ENCODE data around the gene HAVCR2. TPM values are rescaled to one million over a fixed set of nuclear protein-coding genes. Genes with fewer than 3 reads are reported as not detected.

The HAVCR2 gene
- total and polyA plus RNA-seq, 4 donors = 1.4 to 9.4 (median 4.4) TPM

GRCh38 chr5:157051604-157052245 is 57.1 kb downstream of the HAVCR2 start:
- Histone ChIP-seq H3K4me1 (ENCODE audit: control insufficient read depth in 4 of 4, insufficient read depth in 4 of 4, low read length in 3 of 4) (no peaks in the 10 kb centered on the region), H3K4me3 (ENCODE audit: low read depth in 1 of 3, low read length in 3 of 3) (no peak overlapping the region), H3K27ac (ENCODE audit: low read depth in 1 of 2, low read length in 2 of 2) (no peak overlapping the region), H3K9ac (ENCODE audit: low read depth in 1 of 2, low read length in 2 of 2) (no peak overlapping the region), H3K36me3 (ENCODE audit: control insufficient read depth in 4 of 4, insufficient read depth in 3 of 4, low read depth in 1 of 4, low read length in 3 of 4) (no peaks in the 10 kb centered on the region), H3K27me3 (ENCODE audit: control insufficient read depth in 4 of 4, insufficient read depth in 4 of 4, low read length in 3 of 4) (no peaks in the 10 kb centered on the region), H3K9me3 (ENCODE audit: control insufficient read depth in 4 of 4, low read length in 3 of 4) (no peaks in the 10 kb centered on the region)
- no peak for DNase-seq (ENCODE audit: low spot score)
- TF ChIP-seq GABPA (IDR thresholded peaks at IDR 0.05 in 1 of 2, conservative IDR thresholded peaks at IDR 0.05 in 1 of 2) (no peak), NR2F2 (IDR thresholded peaks at IDR 0.05) (no peak), HNF4A (conservative IDR thresholded peaks at IDR 0.05) (no peak), EGR1 (IDR thresholded peaks at IDR 0.05; ENCODE audit: low read depth in 2 of 2) (no peak)
- 74% methylated on average over 7 of the region's 7 CpGs for WGBS

- Histone ChIP-seq H3K4me1 (ENCODE audit: control insufficient read depth in 4 of 4, insufficient read depth in 4 of 4, low read length in 3 of 4) (no peaks in the 10 kb centered on the region), H3K36me3 (ENCODE audit: control insufficient read depth in 4 of 4, insufficient read depth in 3 of 4, low read depth in 1 of 4, low read length in 3 of 4) (no peaks in the 10 kb centered on the region), H3K4me3 (ENCODE audit: low read depth in 1 of 3, low read length in 3 of 3) (no peak overlapping the region), H3K9me3 (ENCODE audit: control insufficient read depth in 4 of 4, low read length in 3 of 4) (no peaks in the 10 kb centered on the region), H3K27me3 (ENCODE audit: control insufficient read depth in 4 of 4, insufficient read depth in 4 of 4, low read length in 3 of 4) (no peaks in the 10 kb centered on the region), H3K27ac (ENCODE audit: low read depth in 1 of 2, low read length in 2 of 2) (no peak overlapping the region), H3K9ac (ENCODE audit: low read depth in 1 of 2, low read length in 2 of 2) (no peak overlapping the region)
- no peak for DNase-seq (ENCODE audit: low spot score)
- TF ChIP-seq HNF4G (IDR thresholded peaks at IDR 0.05) (no peak), TAF1 (conservative IDR thresholded peaks at IDR 0.05) (no peak), HNF4A (conservative IDR thresholded peaks at IDR 0.05) (no peak), ATF3 (IDR thresholded peaks at IDR 0.05) (no peak), SP1 (IDR thresholded peaks at IDR 0.05) (no peak), JUND (IDR thresholded peaks at IDR 0.05) (no peak), NR2F2 (IDR thresholded peaks at IDR 0.05) (no peak), RXRA (IDR thresholded peaks at IDR 0.05) (no peak), MAX (IDR thresholded peaks at IDR 0.05) (no peak), CTCF (IDR thresholded peaks at IDR 0.05; ENCODE audit: low read depth, low read length, missing input control) (no peak), RAD21 (IDR thresholded peaks at IDR 0.05) (no peak), FOXA1 (IDR thresholded peaks at IDR 0.05) (no peak), REST (IDR thresholded peaks at IDR 0.05) (no peak)
- WGBS = 76% methylated on average over 5 of the region's 5 CpGs
Observed at GRCh38 chr5:157050050-157050449, 58.8 kb downstream of the HAVCR2 start.
